ENCODE data around the gene DLG2.
"Not testable (repeated sequence)": the region's sequence is repeated elsewhere in the genome, so short reads cannot be mapped to it uniquely, and the experiment has no call there.

The DLG2 gene

GRCh38 chr11:85095239-85095638, 531.9 kb downstream of the DLG2 start:
- DNase-seq, result no peak

- no peak for DNase-seq
Measured at GRCh38 chr11:85094795-85095194, 532.3 kb downstream of the DLG2 start.

- DNase-seq, result no peak
Measured at GRCh38 chr11:85089654-85090053, 537.5 kb downstream of the DLG2 start.

- DNase-seq, result no peak
Measured at GRCh38 chr11:85088286-85088685, 538.9 kb downstream of the DLG2 start.

- DNase-seq, result no peak
Measured at GRCh38 chr11:85086504-85087284, 540.5 kb downstream of the DLG2 start.

- DNase-seq, result no peak
Measured at GRCh38 chr11:85076535-85077330, 550.4 kb downstream of the DLG2 start.

GRCh38 chr11:85062659-85063058, 564.5 kb downstream of the DLG2 start:
- DNase-seq, result no peak

- no peak for DNase-seq
Measured at GRCh38 chr11:85052636-85053035, 574.5 kb downstream of the DLG2 start.

- no peak for DNase-seq
Measured at GRCh38 chr11:85048801-85049200, 578.3 kb downstream of the DLG2 start.

GRCh38 chr11:85045716-85046115, 581.4 kb downstream of the DLG2 start:
- no peak for DNase-seq

- DNase-seq, result no peak
Measured at GRCh38 chr11:85044911-85045310, 582.2 kb downstream of the DLG2 start.

- DNase-seq, result no peak
Measured at GRCh38 chr11:85042361-85042760, 584.8 kb downstream of the DLG2 start.

GRCh38 chr11:85040166-85040565, 587.0 kb downstream of the DLG2 start:
- DNase-seq, result no peak

GRCh38 chr11:85029964-85030363, 597.2 kb downstream of the DLG2 start:
- DNase-seq, result no peak

- no peak for DNase-seq
Measured at GRCh38 chr11:85028329-85029101, 598.6 kb downstream of the DLG2 start.

GRCh38 chr11:85027346-85027745, 599.8 kb downstream of the DLG2 start:
- no peak for DNase-seq

- no peak for DNase-seq
Measured at GRCh38 chr11:85021058-85021457, 606.1 kb downstream of the DLG2 start.

GRCh38 chr11:84993386-84993785, 633.8 kb downstream of the DLG2 start:
- DNase-seq, result no peak

GRCh38 chr11:84990141-84990540, 637.0 kb downstream of the DLG2 start:
- no peak for DNase-seq

- not testable (repeated sequence) for DNase-seq
Measured at GRCh38 chr11:84987686-84988187, 639.4 kb downstream of the DLG2 start.

- DNase-seq, result no peak
Measured at GRCh38 chr11:84981301-84981700, 645.8 kb downstream of the DLG2 start.

- DNase-seq, result no peak
Measured at GRCh38 chr11:84969103-84969502, 658.0 kb downstream of the DLG2 start.

GRCh38 chr11:84965484-84965883, 661.7 kb downstream of the DLG2 start:
- no peak for DNase-seq
